ENCODE measurements around the gene ERFE. TPM values are rescaled to one million over a fixed set of nuclear protein-coding genes. Genes with fewer than 3 reads are reported as not detected.
A peak's percentile ranks its signal among the peaks of the same experiment; 100 is the strongest.
"Not testable (repeated sequence)": the region's sequence is repeated elsewhere in the genome, so short reads cannot be mapped to it uniquely, and the experiment has no call there.

ERFE gene
- 1.4 TPM for polyA plus RNA-seq (2013, experiment 1 of 2)
- 1.1 TPM for polyA plus RNA-seq (2013, experiment 2 of 2)

DNA sequence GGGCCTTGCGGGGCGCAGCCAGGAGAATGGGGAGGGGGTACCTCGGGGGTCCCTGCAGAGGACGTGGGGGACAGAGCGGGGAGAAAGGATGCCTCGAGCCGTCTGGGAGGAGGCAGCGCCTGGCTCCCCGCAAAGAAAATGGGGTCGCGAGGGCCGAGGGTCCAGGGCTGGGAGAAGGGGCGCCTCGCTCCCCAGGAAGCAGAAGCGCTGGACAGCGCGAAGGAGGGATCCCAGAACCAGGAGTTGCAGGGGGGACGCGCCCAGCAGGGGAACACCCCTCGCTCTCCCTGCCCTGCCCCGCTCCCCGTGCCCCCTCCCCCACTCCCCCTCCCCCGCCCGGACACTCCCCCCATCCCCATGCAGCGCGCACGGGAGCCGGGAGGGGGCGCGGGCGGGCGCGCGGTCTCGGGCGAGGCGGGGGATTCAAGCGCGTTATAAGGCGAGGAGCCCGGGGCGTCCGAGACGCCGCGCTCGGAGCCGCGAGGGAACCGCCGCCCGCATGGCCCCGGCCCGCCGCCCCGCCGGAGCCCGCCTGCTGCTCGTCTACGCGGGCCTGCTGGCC is at the start of gene ERFE:
Gene ERFE, plus strand, starts transcription at position 462 of the 562 bp plus-strand sequence. Its CDS starts 38 bp downstream, at position 500.
- Histone ChIP-seq H3K9ac (ENCODE audit: low read depth, low read length) (peak within 1 kb of the TSS; percentile 46; the same call in 1 of the 2 replicates), H3K4me1 (ENCODE audit: insufficient read depth, low read length) (no peaks in the 10 kb centered on the region), H3K27ac (ENCODE audit: low read depth, low read length) (no peak within 1 kb of the TSS), H3K9me3 (ENCODE audit: insufficient read depth, low read depth, low read length) (no peaks in the 10 kb centered on the region), H3K36me3 (ENCODE audit: insufficient read depth, low read length) (no peaks in the 10 kb centered on the region), H3K4me3 (ENCODE audit: low read length) (peak within 1 kb of the TSS; percentile 62), H3K27me3 (ENCODE audit: insufficient read depth, low read length) (peaks cover 60% of the 10 kb centered on the region)
- 16% methylated on average over 54 of the region's 61 CpGs for WGBS

DNA sequence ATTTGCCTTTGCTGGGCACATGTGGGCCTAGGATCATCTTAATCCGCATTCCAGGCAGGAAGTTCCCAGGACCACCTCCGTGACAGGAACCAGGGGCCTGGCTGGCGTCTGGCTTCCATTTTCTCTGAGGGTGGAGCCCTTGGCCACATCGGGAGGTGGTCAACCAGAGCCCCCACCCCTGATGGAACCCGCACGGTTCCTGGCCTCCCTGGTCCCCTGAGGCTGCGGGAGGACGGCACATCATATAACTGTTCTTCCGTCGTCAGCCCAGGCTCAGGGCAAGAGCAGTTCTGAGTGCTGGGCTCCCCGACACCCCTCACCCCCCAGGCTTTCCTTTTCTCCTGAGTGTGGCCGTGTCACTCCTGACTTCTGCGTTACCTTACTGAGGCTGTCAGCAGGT is 45.2 kb upstream of the ERFE start:
- peaks cover 11% of the 10 kb centered on the region; the same call in 1 of the 2 replicates for H3K9me3 ChIP-seq (ENCODE audit: insufficient read depth, low read depth, low read length)
- H3K27me3 ChIP-seq (ENCODE audit: insufficient read depth, low read length), result 0 out of 2 replicates have a peak, but pooled peaks cover 3% of the 10 kb centered on the region
- no peaks in the 10 kb centered on the region for H3K36me3 ChIP-seq (ENCODE audit: insufficient read depth, low read length)
- H3K9ac ChIP-seq (ENCODE audit: low read depth, low read length), result no peak overlapping the region
- H3K4me1 ChIP-seq (ENCODE audit: insufficient read depth, low read length), result peaks cover 6% of the 10 kb centered on the region; the same call in 1 of the 2 replicates
- no peak overlapping the region for H3K27ac ChIP-seq (ENCODE audit: low read depth, low read length)
- 92% methylated on average over 13 of the region's 13 CpGs for WGBS
- H3K4me3 ChIP-seq (ENCODE audit: low read length), result no peak overlapping the region

- no peak overlapping the region for H3K9ac ChIP-seq (ENCODE audit: low read depth, low read length)
- peaks cover 11% of the 10 kb centered on the region; the same call in 1 of the 2 replicates for H3K9me3 ChIP-seq (ENCODE audit: insufficient read depth, low read depth, low read length)
- no peaks in the 10 kb centered on the region for H3K4me1 ChIP-seq (ENCODE audit: insufficient read depth, low read length)
- H3K36me3 ChIP-seq (ENCODE audit: insufficient read depth, low read length), result no peaks in the 10 kb centered on the region
- H3K27ac ChIP-seq (ENCODE audit: low read depth, low read length), result no peak overlapping the region
- 0 out of 2 replicates have a peak, but pooled peaks cover 3% of the 10 kb centered on the region for H3K27me3 ChIP-seq (ENCODE audit: insufficient read depth, low read length)
- H3K4me3 ChIP-seq (ENCODE audit: low read length), result no peak overlapping the region
- 93% methylated on average over 16 of the region's 16 CpGs for WGBS
Measured at GRCh38 chr2:238114331-238114841, 44.4 kb upstream of the ERFE start.

DNA sequence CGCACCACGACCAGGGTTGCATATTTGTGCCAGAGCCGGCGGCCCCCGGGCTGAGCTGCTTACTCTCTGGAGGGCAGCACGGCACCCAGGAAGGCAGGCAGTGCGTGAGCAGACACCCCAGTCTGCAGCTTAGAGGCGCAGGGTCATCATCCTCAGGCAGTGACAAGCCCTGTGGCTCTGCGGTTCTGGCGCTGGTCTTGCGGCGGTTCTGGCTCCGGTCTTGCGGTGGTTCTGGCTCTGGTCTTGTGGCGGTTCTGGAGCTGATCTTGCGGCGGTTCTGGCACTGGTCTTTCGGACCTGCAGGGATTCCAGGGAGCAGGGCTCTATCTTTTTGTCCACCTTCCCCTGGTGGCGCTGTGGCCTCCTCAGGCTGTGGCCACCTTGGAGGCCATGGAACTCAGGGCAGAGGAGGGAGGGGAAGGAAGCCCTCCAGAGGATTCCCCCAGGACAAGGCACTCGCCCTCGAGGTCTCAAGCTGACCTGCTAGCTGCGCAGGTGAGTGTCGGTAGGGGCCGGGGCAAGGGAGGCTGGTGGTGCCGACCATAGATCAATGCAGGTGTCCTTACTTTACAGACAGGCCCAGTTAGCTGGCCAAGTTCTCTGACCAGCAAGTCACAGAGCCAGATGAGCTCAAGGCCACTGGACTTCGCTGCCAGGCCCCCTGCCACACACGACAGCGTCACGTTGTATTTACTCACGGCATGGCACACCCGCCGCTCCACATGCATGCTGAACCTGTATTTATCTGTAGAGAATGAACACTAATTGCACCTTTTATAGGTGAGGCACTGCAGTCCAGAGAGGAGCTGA is 43.7 kb upstream of the ERFE start:
- no peak overlapping the region for H3K4me3 ChIP-seq (ENCODE audit: low read length)
- no peaks in the 10 kb centered on the region for H3K4me1 ChIP-seq (ENCODE audit: insufficient read depth, low read length)
- H3K9ac ChIP-seq (ENCODE audit: low read depth, low read length), result no peak overlapping the region
- H3K27me3 ChIP-seq (ENCODE audit: insufficient read depth, low read length), result 0 out of 2 replicates have a peak, but pooled peaks cover 3% of the 10 kb centered on the region
- H3K9me3 ChIP-seq (ENCODE audit: insufficient read depth, low read depth, low read length), result peaks cover 11% of the 10 kb centered on the region; the same call in 1 of the 2 replicates
- 94% methylated on average over 32 of the region's 32 CpGs for WGBS
- H3K27ac ChIP-seq (ENCODE audit: low read depth, low read length), result no peak overlapping the region
- H3K36me3 ChIP-seq (ENCODE audit: insufficient read depth, low read length), result no peaks in the 10 kb centered on the region

DNA sequence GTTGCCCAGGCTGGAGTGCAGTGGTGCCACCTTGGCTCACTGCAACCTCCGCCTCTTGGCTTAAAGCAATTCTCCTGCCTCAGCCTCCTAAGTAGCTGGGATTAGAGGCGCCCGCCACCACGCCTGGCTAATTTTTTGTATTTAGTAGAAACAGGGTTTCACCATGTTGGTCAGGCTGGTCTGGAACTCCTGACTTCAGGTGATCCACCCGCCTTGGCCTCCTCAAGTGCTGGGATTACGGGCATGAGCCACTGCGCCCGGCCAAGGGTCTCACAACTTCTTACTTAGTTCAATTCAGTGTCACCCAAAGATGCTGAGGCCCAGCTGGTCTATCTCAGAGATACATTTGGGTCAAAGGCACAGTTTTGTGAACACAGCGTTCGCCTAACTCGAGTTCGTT is 43.1 kb upstream of the ERFE start:
- H3K36me3 ChIP-seq (ENCODE audit: insufficient read depth, low read length); H3K27me3 ChIP-seq (ENCODE audit: insufficient read depth, low read length); H3K9ac ChIP-seq (ENCODE audit: low read depth, low read length); H3K27ac ChIP-seq (ENCODE audit: low read depth, low read length); H3K4me3 ChIP-seq (ENCODE audit: low read length); H3K4me1 ChIP-seq (ENCODE audit: insufficient read depth, low read length): not testable (repeated sequence)
- peaks cover 11% of the 10 kb centered on the region; the same call in 1 of the 2 replicates for H3K9me3 ChIP-seq (ENCODE audit: insufficient read depth, low read depth, low read length)
- WGBS, result 95% methylated on average over 12 of the region's 12 CpGs

DNA sequence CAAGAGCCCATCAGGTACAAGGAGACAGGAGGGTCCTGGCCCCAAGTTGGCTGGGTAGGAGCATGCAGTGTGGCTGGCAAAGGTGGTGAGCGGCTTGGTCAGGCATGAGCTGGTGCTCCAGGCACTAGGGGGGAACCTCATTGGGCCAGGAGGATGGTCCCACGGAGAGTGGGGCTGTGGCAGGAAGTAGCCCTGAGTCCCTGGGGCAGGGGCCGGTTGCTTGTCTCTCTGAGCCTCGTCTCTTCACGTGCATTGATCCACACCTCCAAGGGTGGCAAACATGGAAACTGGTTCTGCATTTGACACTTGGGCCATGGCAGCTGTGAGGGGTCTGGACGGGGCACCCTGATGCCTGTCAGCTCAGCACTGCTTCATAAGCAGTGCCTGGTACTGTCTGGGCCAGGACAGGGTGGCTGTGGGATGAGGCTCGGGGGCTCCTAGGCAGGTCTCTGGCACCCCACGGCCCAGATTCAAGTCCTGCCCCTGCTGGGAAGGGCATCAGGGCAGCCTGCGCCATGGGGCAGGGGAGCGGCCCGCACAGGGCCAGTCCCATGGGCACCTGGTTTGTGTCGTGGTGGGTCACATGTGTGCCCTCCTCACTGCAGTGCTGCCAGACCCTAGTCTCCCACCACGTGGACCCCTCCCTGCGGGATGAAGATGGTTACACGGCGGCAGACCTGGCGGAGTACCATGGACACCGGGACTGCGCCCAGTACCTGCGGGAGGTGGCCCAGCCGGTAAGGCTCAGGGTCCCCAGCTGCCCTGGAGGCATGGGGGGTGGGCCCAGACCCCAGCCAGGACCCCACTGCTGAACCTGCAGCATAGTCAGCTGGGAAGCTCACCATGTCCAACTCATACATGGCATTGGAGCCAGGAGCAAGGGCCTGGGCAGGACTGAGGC is 42.2 kb upstream of the ERFE start:
- H3K9ac ChIP-seq (ENCODE audit: low read depth, low read length), result no peak overlapping the region
- H3K4me1 ChIP-seq (ENCODE audit: insufficient read depth, low read length), result no peaks in the 10 kb centered on the region
- H3K4me3 ChIP-seq (ENCODE audit: low read length), result no peak overlapping the region
- no peak overlapping the region for H3K27ac ChIP-seq (ENCODE audit: low read depth, low read length)
- WGBS, result 94% methylated on average over 21 of the region's 21 CpGs
- H3K27me3 ChIP-seq (ENCODE audit: insufficient read depth, low read length), result 0 out of 2 replicates have a peak, but pooled peaks cover 3% of the 10 kb centered on the region
- no peaks in the 10 kb centered on the region for H3K36me3 ChIP-seq (ENCODE audit: insufficient read depth, low read length)
- peaks cover 11% of the 10 kb centered on the region; the same call in 1 of the 2 replicates for H3K9me3 ChIP-seq (ENCODE audit: insufficient read depth, low read depth, low read length)

DNA sequence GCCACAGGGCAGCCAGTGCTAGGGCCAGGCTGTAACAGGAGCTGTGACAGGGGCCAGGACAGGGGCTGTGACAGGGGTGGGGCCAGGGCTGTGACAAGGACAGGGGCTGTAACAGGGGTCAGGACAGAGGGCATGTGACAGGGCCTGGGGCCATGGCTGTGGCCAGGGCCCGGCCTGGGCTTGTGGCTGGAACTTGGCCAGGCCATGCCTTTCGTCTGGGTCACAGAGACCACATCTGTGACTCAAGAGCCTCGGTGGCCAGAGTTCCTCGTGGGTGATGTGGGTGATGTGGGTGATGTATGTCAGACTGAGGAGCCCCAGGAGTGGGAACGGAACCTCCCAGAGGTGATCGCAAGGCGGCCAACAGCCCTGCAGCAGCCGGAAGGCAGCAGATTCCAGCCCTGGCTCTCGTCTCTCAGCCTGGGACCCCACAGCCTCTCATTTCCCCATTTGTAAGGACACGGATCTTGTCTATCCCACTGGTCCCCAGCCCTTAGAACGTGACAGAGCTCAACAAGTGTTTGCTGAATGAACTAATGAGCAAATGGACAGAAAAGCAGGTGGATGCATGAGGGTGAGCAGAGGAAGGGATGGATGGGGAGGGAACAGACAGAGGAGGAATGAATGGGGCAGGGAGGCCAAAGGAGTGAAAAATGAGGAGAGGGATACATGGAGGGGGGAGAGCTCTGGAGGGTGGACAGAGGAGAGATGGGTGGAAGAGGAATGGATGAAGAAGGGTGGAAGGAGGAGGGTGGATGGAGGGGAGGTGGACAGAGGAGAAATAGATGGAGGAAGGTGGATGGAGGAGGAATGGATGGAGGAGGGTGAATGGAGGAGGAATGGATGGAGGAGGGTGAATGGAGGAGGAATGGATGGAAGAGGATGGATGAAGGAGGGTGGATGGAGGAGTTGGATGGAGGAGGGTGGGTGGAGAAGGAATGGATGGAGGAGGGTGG is 41.3 kb upstream of the ERFE start:
- Histone ChIP-seq H3K9me3 (ENCODE audit: insufficient read depth, low read depth, low read length) (peaks cover 5% of the 10 kb centered on the region; the same call in 1 of the 2 replicates), H3K27me3 (ENCODE audit: insufficient read depth, low read length) (0 out of 2 replicates have a peak, but pooled peaks cover 3% of the 10 kb centered on the region), H3K4me1 (ENCODE audit: insufficient read depth, low read length) (no peaks in the 10 kb centered on the region), H3K27ac (ENCODE audit: low read depth, low read length) (no peak overlapping the region), H3K36me3 (ENCODE audit: insufficient read depth, low read length) (no peaks in the 10 kb centered on the region), H3K9ac (ENCODE audit: low read depth, low read length) (no peak overlapping the region), H3K4me3 (ENCODE audit: low read length) (no peak overlapping the region)
- WGBS, result 84% methylated on average over 11 of the region's 11 CpGs

DNA sequence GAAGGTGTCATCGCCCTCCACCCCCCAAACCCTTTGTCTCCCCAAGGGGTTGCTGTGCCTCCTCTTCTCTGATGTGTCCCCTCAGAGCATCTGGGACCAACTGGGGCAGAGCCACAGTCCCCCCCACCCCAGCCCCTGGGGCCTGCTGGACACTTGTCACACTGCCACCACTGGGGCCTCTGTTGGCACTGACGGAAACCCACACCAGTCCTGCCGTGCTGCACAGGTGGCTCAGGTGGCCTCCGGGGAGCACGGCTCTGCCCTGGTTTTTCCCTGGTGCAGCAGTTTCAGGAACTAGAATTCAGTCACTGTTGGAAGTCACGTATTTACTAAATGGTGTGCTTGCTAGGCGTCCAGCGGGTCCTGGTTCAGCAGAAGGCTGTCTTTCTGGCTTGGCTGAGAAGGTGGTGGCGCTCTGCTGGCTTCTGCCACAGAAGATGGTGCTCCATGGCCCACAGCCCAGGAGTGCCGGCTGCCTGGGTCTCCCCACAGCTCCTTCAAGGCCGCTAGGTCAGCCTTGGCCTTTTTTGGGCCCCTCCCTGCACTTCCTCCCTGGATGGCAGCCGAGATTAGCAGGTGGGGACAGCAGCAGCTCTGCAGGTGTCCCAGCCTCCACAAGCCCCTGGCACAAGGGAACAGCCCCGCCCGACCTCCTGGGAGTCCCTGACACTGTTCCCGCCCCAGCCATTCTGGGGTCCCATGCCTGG is 38.9 kb upstream of the ERFE start:
- H3K4me3 ChIP-seq (ENCODE audit: low read length), result no peak overlapping the region
- no peaks in the 10 kb centered on the region for H3K36me3 ChIP-seq (ENCODE audit: insufficient read depth, low read length)
- H3K9ac ChIP-seq (ENCODE audit: low read depth, low read length), result no peak overlapping the region
- H3K9me3 ChIP-seq (ENCODE audit: insufficient read depth, low read depth, low read length), result no peaks in the 10 kb centered on the region
- 76% methylated on average over 15 of the region's 15 CpGs for WGBS
- H3K27ac ChIP-seq (ENCODE audit: low read depth, low read length), result no peak overlapping the region
- H3K27me3 ChIP-seq (ENCODE audit: insufficient read depth, low read length), result 0 out of 2 replicates have a peak, but pooled peaks cover 3% of the 10 kb centered on the region
- H3K4me1 ChIP-seq (ENCODE audit: insufficient read depth, low read length), result no peaks in the 10 kb centered on the region

DNA sequence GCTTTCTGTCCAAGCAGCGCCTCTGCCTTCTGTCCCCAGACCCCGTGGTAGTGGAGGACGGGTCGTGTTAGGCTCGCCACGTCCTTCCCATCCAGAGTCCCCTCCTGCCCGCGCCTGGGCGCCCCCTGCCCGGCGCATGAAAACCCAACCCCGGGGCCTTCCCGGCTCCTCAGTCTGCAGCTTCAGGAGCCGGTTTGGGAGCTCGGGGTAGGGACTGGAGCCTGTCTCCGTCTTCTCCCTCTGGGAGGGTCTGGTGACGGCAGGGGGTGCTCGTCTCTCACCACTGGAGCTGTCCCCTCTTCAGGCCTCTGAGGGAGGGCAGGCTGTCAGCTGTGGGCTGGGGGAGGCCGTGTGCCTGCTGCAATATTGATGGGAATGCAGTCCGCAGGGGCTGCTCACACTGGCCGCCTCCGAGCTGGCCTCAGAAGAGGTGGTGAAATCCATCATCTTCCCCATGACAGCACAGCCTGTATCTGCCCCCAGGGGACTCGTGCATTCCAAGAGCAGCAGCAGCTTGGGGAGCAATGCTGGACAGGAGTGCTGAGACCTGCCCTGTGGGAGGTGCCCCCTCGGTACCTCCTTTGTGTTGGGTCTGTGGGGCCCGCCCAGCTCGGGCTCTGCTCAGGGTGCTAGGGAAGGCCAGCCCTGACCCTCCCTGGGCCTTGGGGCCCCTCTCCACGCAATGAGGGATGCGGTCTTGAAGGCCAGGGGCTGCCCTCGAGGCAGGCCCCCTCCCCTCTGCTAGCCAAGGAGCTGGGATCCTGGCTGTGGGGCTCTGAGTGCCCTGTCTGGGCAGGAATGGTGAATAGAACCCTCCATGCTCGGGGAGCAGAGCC is 38.1 kb upstream of the ERFE start:
- Histone ChIP-seq H3K4me1 (ENCODE audit: insufficient read depth, low read length) (no peaks in the 10 kb centered on the region), H3K4me3 (ENCODE audit: low read length) (no peak overlapping the region), H3K36me3 (ENCODE audit: insufficient read depth, low read length) (no peaks in the 10 kb centered on the region), H3K9me3 (ENCODE audit: insufficient read depth, low read depth, low read length) (no peaks in the 10 kb centered on the region), H3K27ac (ENCODE audit: low read depth, low read length) (no peak overlapping the region), H3K27me3 (ENCODE audit: insufficient read depth, low read length) (0 out of 2 replicates have a peak, but pooled peaks cover 3% of the 10 kb centered on the region), H3K9ac (ENCODE audit: low read depth, low read length) (no peak overlapping the region)
- 50% methylated on average over 30 of the region's 30 CpGs for WGBS
